Upper lobe of left lung (tissue), 6 donors: ENCODE measurements around the gene MYL7. TPM values are rescaled to one million over a fixed set of nuclear protein-coding genes. Genes with fewer than 3 reads are reported as not detected.
"Not testable (repeated sequence)": the region's sequence is repeated elsewhere in the genome, so short reads cannot be mapped to it uniquely, and the experiment has no call there.

ENCODE experiments used
- ATAC-seq, 2 donors: fragments of 200-7000 bp; cut with Tn5 transposase; one replicate each; pipeline ENCODE4 v1.9.1; 2022; ENCODE audit warnings: mild to moderate bottlenecking in 2 of 2, moderate library complexity in 2 of 2; ENCODE audit not compliant: low FRiP score in 2 of 2
- DNase-seq, 2 donors: peaks; one replicate each; pipeline ENCODE4 v3.0.0-alpha.2; 2019 to 2020
- H3K27ac ChIP-seq, 4 donors: fragments of 200-600 bp; sonication (generic); one replicate each; pipeline ENCODE4 v1.5.1; 2016 to 2019
- H3K27me3 ChIP-seq, 4 donors: fragments of 200-600 bp; sonication (generic); one replicate each; pipeline ENCODE4 v1.5.1; 2017 to 2019
- H3K36me3 ChIP-seq, 4 donors: fragments of 200-600 bp; sonication (generic); one replicate each; pipeline ENCODE4 v1.5.1; 2016 to 2019
- H3K4me1 ChIP-seq, 4 donors: fragments of 200-600 bp; sonication (generic); one replicate each; pipeline ENCODE4 v1.5.1; 2018 to 2019
- H3K4me3 ChIP-seq, 4 donors: fragments of 200-600 bp; sonication (generic); one replicate each; pipeline ENCODE4 v1.5.1; 2017 to 2019; ENCODE audit warnings: mild to moderate bottlenecking in 2 of 4, moderate library complexity in 1 of 4
- H3K9me3 ChIP-seq, 4 donors: fragments of 200-600 bp; sonication (generic); one replicate each; pipeline ENCODE4 v1.5.1; 2018 to 2019
- EP300 ChIP-seq, 4 donors: sonication (generic); formaldehyde crosslinking; IDR thresholded peaks; one replicate each; pipeline ENCODE4 v1.5.1; 2017; ENCODE audit warnings: antibody characterized with exemption in 4 of 4, control low read depth in 2 of 4
- POLR2A ChIP-seq, 4 donors: fragments of 450-650 bp; IDR thresholded peaks; one replicate each; pipeline ENCODE4 v1.5.1; 2016 to 2017; ENCODE audit warnings: antibody characterized with exemption in 4 of 4, mild to moderate bottlenecking in 2 of 4
- POLR2AphosphoS5 ChIP-seq, 2 donors: sonication (generic); formaldehyde crosslinking; IDR thresholded peaks; one replicate each; pipeline ENCODE4 v1.5.1; 2017; ENCODE audit warnings: antibody characterized with exemption in 2 of 2
- WGBS, 2 donors: methylation state at CpG; one replicate each; pipeline ENCODE4 v1.1.5; 2017 to 2018; 5-methylcytosine and 5-hydroxymethylcytosine counted together
- total RNA-seq, 6 donors: library from RNA; depleted of rRNA in 4 of 6; stranded (reverse); fragments of >200 nt in 4 of 6; gene quantifications; one replicate each; pipeline versions ENCODE4 v1.1.0 to v1.2.1, GENCODE V29; 2016 to 2021
- TF ChIP-seq, protein P1 (sequence below), 6 experiments: fragments of 450-650 bp in 4 of 6; fragments of 200-600 bp in 2 of 6; sonication (generic) in 2 of 6; IDR thresholded peaks; one replicate each; pipeline ENCODE4 v1.5.1; 2016 to 2019; ENCODE audit warnings: antibody characterized with exemption in 6 of 6
- donor health status: DM: no; HTN: no; CAD: no; lungs with moderate emphysema.
- donor health status: DM: no; HTN: yes; CAD: no; lungs with severe emphysema.

Gene MYL7
- total RNA-seq, 6 donors from 2014 or later: not detected

DNA sequence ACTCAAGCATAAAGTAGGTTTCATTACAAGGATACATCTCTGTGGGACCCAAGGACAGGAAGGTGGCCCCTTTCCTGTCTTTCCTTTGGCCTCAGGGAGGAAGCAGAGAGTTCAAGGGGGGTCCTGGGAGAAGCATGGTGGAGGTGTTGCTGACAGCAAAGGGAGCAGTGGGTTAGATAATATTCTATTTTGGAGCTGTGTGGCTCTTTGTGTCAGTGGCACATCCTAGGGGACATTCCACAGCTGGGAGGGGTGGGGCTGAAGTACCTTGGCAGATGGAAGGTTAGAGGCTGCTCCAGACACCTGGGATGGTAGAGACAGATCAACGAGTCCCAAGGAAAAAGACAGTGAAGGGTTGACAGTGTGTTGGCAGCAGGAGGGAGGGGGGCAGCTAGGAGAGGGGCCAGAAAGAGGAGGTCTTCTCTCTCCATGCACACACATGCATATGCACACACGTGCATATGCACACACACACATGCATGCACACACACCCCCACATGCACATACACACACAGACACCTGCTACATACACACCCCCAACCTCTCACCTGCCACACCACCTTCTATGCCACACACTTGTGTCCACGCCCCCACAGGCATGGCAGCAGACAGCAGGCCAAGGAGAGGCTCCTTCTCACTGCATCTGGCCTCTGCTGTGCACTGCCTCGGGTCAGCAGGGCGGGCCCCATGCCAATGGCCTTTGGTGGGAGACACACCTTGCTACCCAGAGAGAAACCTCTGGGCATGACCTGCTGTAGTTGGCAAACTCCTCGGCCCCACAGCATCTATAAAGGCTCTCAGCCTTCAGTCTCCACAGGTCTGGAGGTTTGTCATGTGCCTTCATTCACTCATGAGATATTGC lies 12.2 kb downstream of the MYL7 start:
- Histone ChIP-seq H3K4me1 (peaks cover 3 to 5% (median 5%) of the 10 kb centered on the region in 4 donors), H3K27me3 (no peaks in the 10 kb centered on the region), H3K36me3 (no peaks in the 10 kb centered on the region), H3K27ac (no peak overlapping the region), H3K4me3 (no peak overlapping the region), H3K9me3 (no peaks in the 10 kb centered on the region)
- DNase-seq: no peak
- 75 to 81% methylated on average over 5 to 6 of the region's 6 CpGs for WGBS, 2 donors
- TF ChIP-seq POLR2A (IDR thresholded peaks at IDR 0.05) (no peak), POLR2AphosphoS5 (IDR thresholded peaks at IDR 0.05) (no peak), EP300 (IDR thresholded peaks at IDR 0.05) (no peak)
- TF ChIP-seq, protein P1, sequence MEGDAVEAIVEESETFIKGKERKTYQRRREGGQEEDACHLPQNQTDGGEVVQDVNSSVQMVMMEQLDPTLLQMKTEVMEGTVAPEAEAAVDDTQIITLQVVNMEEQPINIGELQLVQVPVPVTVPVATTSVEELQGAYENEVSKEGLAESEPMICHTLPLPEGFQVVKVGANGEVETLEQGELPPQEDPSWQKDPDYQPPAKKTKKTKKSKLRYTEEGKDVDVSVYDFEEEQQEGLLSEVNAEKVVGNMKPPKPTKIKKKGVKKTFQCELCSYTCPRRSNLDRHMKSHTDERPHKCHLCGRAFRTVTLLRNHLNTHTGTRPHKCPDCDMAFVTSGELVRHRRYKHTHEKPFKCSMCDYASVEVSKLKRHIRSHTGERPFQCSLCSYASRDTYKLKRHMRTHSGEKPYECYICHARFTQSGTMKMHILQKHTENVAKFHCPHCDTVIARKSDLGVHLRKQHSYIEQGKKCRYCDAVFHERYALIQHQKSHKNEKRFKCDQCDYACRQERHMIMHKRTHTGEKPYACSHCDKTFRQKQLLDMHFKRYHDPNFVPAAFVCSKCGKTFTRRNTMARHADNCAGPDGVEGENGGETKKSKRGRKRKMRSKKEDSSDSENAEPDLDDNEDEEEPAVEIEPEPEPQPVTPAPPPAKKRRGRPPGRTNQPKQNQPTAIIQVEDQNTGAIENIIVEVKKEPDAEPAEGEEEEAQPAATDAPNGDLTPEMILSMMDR (IDR thresholded peaks at IDR 0.05): no peak
- peak in 1 of 2 donors; percentile 20 for ATAC-seq

DNA sequence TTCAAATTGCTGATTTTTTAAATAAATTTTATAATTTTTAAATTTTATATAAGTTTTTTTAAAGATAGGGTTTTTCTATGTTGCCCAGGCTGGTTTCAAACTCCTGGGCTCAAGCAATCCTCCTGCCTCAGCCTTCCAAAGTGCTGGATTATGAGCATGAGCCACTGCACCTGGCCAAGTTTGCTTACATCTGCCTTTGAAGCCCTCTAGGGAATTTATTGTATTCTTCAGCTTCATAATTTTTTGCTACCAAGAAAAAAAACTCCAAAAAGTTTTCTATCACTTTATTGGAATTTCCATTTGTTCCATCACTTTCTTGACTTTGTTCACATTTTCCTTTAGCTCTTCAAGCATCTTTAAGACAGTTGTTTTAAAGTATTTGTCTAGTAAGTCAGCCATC lies 14.0 kb downstream of the MYL7 start:
- Histone ChIP-seq H3K4me3 (no peak overlapping the region), H3K27me3 (no peaks in the 10 kb centered on the region), H3K27ac (no peak overlapping the region), H3K9me3 (no peaks in the 10 kb centered on the region), H3K4me1 (peaks cover 9 to 16% (median 13%) of the 10 kb centered on the region in 4 donors), H3K36me3 (no peaks in the 10 kb centered on the region)
- DNase-seq (no peak), ATAC-seq (no peak)
- TF ChIP-seq POLR2AphosphoS5 (IDR thresholded peaks at IDR 0.05) (no peak), POLR2A (IDR thresholded peaks at IDR 0.05) (no peak), EP300 (IDR thresholded peaks at IDR 0.05) (no peak)
- TF ChIP-seq, protein P1 (IDR thresholded peaks at IDR 0.05): no peak

DNA sequence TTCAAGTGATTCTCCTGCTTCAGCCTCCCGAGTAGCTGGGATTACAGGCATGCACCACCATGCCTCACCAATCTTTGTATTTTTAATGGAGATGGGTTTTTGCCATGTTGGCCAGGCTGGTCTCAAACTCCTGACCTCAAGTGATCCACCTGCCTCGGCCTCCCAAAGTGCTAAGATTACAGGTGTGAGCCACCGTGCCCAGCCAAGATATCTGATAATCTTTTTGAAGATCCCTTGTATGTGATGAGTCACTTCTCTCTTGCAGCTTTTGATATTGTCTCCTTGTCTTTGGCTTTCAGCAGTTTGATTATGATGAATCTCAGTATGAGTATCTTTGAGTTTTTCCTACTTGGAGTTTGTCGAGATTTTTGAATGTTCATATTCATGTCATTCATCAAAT lies 14.6 kb downstream of the MYL7 start:
- ATAC-seq, H3K36me3 ChIP-seq, DNase-seq, H3K27me3 ChIP-seq, H3K9me3 ChIP-seq, H3K27ac ChIP-seq, H3K4me3 ChIP-seq: not testable (repeated sequence)
- 88 to 95% methylated on average over 4 of the region's 4 CpGs for whole genome bisulfite sequencing, 2 donors
- peaks cover 9 to 20% (median 17%) of the 10 kb centered on the region in 4 donors for H3K4me1 ChIP-seq

DNA sequence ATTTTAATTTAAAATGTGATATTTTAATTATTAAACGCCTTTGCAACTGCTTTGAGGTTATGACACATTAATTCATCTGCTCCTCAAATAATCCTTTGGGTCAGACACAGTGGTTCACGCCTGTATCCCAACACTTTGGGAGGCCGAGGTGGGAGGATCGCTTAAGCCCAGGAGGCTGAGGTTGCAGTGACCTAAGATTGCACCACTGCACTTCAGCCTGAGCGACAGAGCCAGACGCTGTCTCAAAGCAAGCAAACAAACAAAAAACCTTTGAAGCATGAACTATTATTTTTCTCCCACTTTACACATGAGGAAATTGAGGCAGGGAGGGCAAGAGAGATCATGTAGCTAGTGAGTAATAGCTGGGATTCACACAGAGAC lies 16.3 kb downstream of the MYL7 start:
- ATAC-seq: no peak
- Histone ChIP-seq H3K4me3 (no peak overlapping the region), H3K27ac (no peak overlapping the region), H3K4me1 (peaks cover 9 to 20% (median 17%) of the 10 kb centered on the region in 4 donors), H3K9me3 (no peaks in the 10 kb centered on the region), H3K27me3 (no peaks in the 10 kb centered on the region), H3K36me3 (peaks cover 0 to 16% (median 2%) of the 10 kb centered on the region in 4 donors)
- WGBS, 2 donors: 93 to 96% methylated on average over 6 of the region's 6 CpGs
- no peak for DNase-seq
- TF ChIP-seq, protein P1 (IDR thresholded peaks at IDR 0.05): no peak
- TF ChIP-seq POLR2AphosphoS5 (IDR thresholded peaks at IDR 0.05) (no peak), POLR2A (IDR thresholded peaks at IDR 0.05) (no peak), EP300 (IDR thresholded peaks at IDR 0.05) (no peak)

DNA sequence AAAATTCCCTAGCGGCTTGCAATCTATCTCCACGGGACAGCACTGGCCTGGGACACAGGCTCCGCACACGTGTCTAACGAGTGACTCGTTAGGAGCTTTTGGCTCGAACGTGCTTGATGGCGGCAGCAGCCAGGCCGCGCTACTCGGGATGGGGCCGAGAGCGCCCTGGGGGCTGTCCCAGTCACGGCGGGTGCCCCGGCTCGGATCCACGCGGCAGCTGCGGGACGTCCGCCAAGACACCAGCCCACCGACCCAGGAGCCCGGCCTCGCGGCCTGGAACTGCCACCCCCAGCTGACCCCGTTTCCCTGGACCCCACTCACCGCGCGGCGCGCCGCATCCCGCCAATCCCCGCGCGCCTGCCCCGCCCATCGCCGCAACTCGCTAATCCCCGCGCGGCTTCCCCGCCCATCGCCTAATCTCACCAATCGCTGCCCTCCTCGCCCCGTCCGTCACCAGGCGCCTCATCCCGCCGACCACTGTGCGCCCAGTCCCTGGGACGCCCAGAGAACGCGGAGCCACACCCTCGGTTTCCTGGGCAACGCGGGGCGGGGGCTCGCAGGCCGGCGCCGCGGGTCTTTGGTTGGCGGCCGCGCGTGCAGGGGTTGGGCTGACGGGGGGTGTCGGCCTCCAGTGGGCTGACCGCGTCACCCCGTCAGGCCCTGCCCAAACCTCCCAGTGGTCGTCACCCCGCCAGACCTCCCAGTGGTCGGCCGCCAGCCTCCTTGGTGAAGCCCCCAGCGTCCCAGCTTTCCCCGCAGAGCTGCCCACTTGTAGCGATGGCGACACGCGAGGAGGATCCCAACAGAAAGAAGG lies 17.7 kb downstream of the MYL7 start, which contains the start of gene POLD2:
Gene POLD2, minus strand, starts transcription at position 359 of the 814 bp plus-strand sequence. CDS start 1,495 bp downstream, outside the sequence.
- WGBS, 2 donors: 1 to 3% methylated on average over 6 to 22 of the region's 86 CpGs
- Histone ChIP-seq H3K4me3 (peak within 1 kb of the TSS; percentile 60 to 90 (median 80)), H3K4me1 (peaks cover 9 to 20% (median 17%) of the 10 kb centered on the region in 4 donors), H3K27me3 (no peaks in the 10 kb centered on the region), H3K27ac (peak within 1 kb of the TSS; percentile 82 to 85 (median 84)), H3K36me3 (peaks cover 0 to 18% (median 2%) of the 10 kb centered on the region in 4 donors), H3K9me3 (no peaks in the 10 kb centered on the region)
- peak; percentile 98 to 99 for DNase-seq
- peak; percentile 99 to 100 for ATAC-seq
- TF ChIP-seq POLR2A (IDR thresholded peaks at IDR 0.05) (peak in 3 of 4 donors; percentile 41 to 68 (median 56)), POLR2AphosphoS5 (IDR thresholded peaks at IDR 0.05) (peak; percentile 25 to 54), EP300 (IDR thresholded peaks at IDR 0.05) (no peak)
- TF ChIP-seq, protein P1 (IDR thresholded peaks at IDR 0.05): peak in 3 of 6 experiments; percentile 3 to 29 (median 9)
